Iris pigment epithelial cell (primary cell): ENCODE measurements around the gene TCP11L2.
A peak's percentile ranks its signal among the peaks of the same experiment; 100 is the strongest.
"Not testable (repeated sequence)": the region's sequence is repeated elsewhere in the genome, so short reads cannot be mapped to it uniquely, and the experiment has no call there.

ENCODE experiments used
- DNase-seq: peaks from one replicate; pipeline ENCODE4 v3.0.0-alpha.2; 2011; ENCODE audit warnings: low read depth

TCP11L2 gene

GRCh38 chr12:106307181-106307580, 4.6 kb downstream of the TCP11L2 start:
- DNase-seq = no peak

- no peak for DNase-seq
These were observed 5.6 kb downstream of the TCP11L2 start for GRCh38 chr12:106308121-106308520.

GRCh38 chr12:106308611-106309010, 6.1 kb downstream of the TCP11L2 start:
- no peak for DNase-seq

- DNase-seq = peak; percentile 77
These were observed 7.4 kb downstream of the TCP11L2 start for GRCh38 chr12:106309671-106310505.

- DNase-seq = no peak
These were observed 8.2 kb downstream of the TCP11L2 start for GRCh38 chr12:106310687-106311086.

- DNase-seq = no peak
These were observed 8.6 kb downstream of the TCP11L2 start for GRCh38 chr12:106311139-106311538.

GRCh38 chr12:106313413-106313812, 10.9 kb downstream of the TCP11L2 start:
- DNase-seq = not testable (repeated sequence)

GRCh38 chr12:106315523-106315922, 13.0 kb downstream of the TCP11L2 start:
- DNase-seq = no peak

- no peak for DNase-seq
These were observed 15.0 kb downstream of the TCP11L2 start for GRCh38 chr12:106317406-106318082.

- DNase-seq = no peak
These were observed 18.8 kb downstream of the TCP11L2 start for GRCh38 chr12:106321139-106321850.

GRCh38 chr12:106323537-106323936, 21.0 kb downstream of the TCP11L2 start:
- no peak for DNase-seq

- no peak for DNase-seq
These were observed 24.9 kb downstream of the TCP11L2 start for GRCh38 chr12:106327309-106327869.

GRCh38 chr12:106328735-106329134, 26.2 kb downstream of the TCP11L2 start:
- no peak for DNase-seq

GRCh38 chr12:106329231-106329982, 26.9 kb downstream of the TCP11L2 start:
- no peak for DNase-seq

GRCh38 chr12:106331599-106331998, 29.1 kb downstream of the TCP11L2 start:
- DNase-seq = no peak

GRCh38 chr12:106332536-106332935, 30.0 kb downstream of the TCP11L2 start:
- DNase-seq = no peak

- no peak for DNase-seq
These were observed 30.5 kb downstream of the TCP11L2 start for GRCh38 chr12:106333010-106333409.

GRCh38 chr12:106333756-106334155, 31.2 kb downstream of the TCP11L2 start:
- DNase-seq = no peak

- DNase-seq = no peak
These were observed 38.7 kb downstream of the TCP11L2 start for GRCh38 chr12:106341086-106341877.

GRCh38 chr12:106342397-106343213, 40.1 kb downstream of the TCP11L2 start:
- DNase-seq = peak; percentile 71
